Coronary artery (tissue), 2 donors: ENCODE data around the gene DCLK1.

Experiments
- DNase-seq: peaks from one replicate; pipeline ENCODE4 v3.0.0-alpha.2; 2017; ENCODE audit warnings: low spot score
- H3K27ac ChIP-seq, 2 donors: fragments of 200-600 bp; sonication (generic); one replicate each; pipeline ENCODE4 v1.5.1; 2016 to 2019
- H3K4me3 ChIP-seq: fragments of 200-600 bp; sonication (generic); 2 replicates; pipeline ENCODE4 v1.5.1; 2016; ENCODE audit warnings: mild to moderate bottlenecking, moderate library complexity
- TF ChIP-seq, protein P1 (sequence below): fragments of 200-600 bp; sonication (generic); IDR thresholded peaks from one replicate; pipeline ENCODE4 v1.5.1; 2019; ENCODE audit warnings: antibody characterized with exemption

DCLK1 gene

GRCh38 chr13:36124236-36124822 lies 6.9 kb downstream of the DCLK1 start:
- TF ChIP-seq, protein P1, sequence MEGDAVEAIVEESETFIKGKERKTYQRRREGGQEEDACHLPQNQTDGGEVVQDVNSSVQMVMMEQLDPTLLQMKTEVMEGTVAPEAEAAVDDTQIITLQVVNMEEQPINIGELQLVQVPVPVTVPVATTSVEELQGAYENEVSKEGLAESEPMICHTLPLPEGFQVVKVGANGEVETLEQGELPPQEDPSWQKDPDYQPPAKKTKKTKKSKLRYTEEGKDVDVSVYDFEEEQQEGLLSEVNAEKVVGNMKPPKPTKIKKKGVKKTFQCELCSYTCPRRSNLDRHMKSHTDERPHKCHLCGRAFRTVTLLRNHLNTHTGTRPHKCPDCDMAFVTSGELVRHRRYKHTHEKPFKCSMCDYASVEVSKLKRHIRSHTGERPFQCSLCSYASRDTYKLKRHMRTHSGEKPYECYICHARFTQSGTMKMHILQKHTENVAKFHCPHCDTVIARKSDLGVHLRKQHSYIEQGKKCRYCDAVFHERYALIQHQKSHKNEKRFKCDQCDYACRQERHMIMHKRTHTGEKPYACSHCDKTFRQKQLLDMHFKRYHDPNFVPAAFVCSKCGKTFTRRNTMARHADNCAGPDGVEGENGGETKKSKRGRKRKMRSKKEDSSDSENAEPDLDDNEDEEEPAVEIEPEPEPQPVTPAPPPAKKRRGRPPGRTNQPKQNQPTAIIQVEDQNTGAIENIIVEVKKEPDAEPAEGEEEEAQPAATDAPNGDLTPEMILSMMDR = no peak
- H3K4me3 ChIP-seq = no peak overlapping the region
- no peak for DNase-seq
- no peak overlapping the region for H3K27ac ChIP-seq

- DNase-seq = no peak
- TF ChIP-seq, protein P1 = no peak
- Histone ChIP-seq H3K4me3 (no peak overlapping the region), H3K27ac (no peak overlapping the region)
Observed at GRCh38 chr13:36115306-36115705, 15.9 kb downstream of the DCLK1 start.

DNA sequence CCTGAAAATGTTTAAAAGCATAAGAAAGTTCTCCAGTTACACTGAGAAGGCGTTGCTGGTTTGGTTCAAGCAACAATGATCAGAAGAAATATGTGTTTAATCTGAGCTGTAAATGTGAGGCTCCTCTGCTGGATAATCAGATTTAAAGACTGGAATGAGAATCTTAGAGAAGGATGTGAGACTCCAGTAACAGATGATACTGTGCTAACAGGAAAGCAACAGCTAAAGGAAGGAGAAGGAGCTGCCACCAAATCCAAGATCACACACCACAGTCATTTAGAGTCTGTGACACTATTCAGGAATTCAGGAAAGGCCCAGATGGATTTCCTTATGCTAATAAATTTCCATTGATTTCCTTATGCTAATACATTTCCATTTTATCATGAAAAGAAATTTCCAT lies 16.9 kb downstream of the DCLK1 start:
- TF ChIP-seq, protein P1 = no peak
- DNase-seq = no peak
- H3K4me3 ChIP-seq = no peak overlapping the region
- no peak overlapping the region for H3K27ac ChIP-seq

GRCh38 chr13:36108954-36109353 lies 22.2 kb downstream of the DCLK1 start:
- no peak overlapping the region for H3K4me3 ChIP-seq
- DNase-seq = no peak
- TF ChIP-seq, protein P1 = no peak
- no peak overlapping the region for H3K27ac ChIP-seq

GRCh38 chr13:36108342-36108741 lies 22.8 kb downstream of the DCLK1 start:
- TF ChIP-seq, protein P1 = no peak
- no peak overlapping the region for H3K27ac ChIP-seq
- H3K4me3 ChIP-seq = no peak overlapping the region
- DNase-seq = no peak

- Histone ChIP-seq H3K27ac (no peak overlapping the region), H3K4me3 (no peak overlapping the region)
- DNase-seq = no peak
- TF ChIP-seq, protein P1 = no peak
Observed at GRCh38 chr13:36107521-36107920, 23.7 kb downstream of the DCLK1 start.

DNA sequence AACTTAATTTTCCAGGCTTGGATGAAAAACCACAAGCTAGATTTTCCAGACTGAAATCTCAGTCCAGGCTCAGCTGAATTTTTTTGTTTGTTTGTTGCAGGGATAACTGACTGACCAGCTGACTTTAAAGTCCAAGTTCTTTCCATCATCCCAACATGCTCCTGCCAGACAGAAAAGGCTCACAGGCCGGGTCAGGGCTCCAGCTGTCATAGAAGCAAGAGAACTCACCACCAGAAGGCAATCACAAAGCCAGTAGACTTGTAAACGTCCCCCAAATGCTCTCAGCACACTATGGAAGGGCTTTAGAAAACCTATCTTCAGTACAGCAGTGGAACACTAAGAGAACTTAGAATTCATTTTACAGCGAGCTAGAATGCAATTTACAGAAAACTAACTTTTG lies 25.5 kb downstream of the DCLK1 start:
- DNase-seq = no peak
- TF ChIP-seq, protein P1 = no peak
- H3K4me3 ChIP-seq = no peak overlapping the region
- no peak overlapping the region for H3K27ac ChIP-seq
